Stimulated activated CD8-positive, alpha-beta memory T cell treated with anti-CD3 and anti-CD28 coated beads, Interleukin-7, amount 100 ng/mL, for 48 hours (primary cell): ENCODE results near the gene TIPARP.

Source experiments
- DNase-seq, 2 donors: peaks; one replicate each; pipeline ENCODE4 v3.0.0-alpha.2; 2020; ENCODE audit warnings: low read depth in 1 of 2; ENCODE audit errors: extremely low read depth in 1 of 2

The TIPARP gene

GRCh38 chr3:156674046-156674910 lies at the start of gene TIPARP:
TSS of gene TIPARP (plus strand) at chr3:156674590. CDS start at chr3:156677698, 3,108 bp downstream.
- peak; percentile 96 to 99 for DNase-seq

GRCh38 chr3:156626104-156626503 lies 48.3 kb upstream of the TIPARP start:
- no peak for DNase-seq

DNA sequence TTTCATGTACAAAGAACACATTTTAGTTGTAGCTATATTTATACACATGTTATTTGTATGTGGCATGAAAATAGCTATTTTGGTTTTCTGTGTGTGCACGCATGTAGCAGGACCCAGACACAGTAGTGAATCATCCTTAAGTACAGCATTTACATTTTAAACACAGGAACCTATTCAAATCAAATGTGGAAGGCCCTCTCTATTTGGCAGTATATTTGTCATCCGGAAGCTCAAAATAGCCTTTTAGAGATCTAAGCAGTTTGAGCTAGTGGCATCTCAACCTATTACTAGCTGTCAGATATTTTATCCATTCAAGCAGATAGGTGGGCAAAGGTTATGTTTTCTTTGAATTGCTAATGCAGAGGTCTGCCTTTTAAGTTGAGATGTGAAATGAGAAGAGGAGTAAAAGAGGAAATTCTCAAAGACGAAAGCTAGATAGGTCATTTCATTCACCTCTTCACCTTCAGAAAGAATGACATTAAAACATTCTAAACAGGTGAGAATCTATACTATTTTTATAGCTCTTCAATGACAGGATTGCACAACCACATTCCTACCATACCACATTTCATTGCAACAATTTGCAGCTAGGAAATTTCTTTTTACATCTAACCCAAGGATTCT lies 46.3 kb upstream of the TIPARP start:
- no peak for DNase-seq

DNA sequence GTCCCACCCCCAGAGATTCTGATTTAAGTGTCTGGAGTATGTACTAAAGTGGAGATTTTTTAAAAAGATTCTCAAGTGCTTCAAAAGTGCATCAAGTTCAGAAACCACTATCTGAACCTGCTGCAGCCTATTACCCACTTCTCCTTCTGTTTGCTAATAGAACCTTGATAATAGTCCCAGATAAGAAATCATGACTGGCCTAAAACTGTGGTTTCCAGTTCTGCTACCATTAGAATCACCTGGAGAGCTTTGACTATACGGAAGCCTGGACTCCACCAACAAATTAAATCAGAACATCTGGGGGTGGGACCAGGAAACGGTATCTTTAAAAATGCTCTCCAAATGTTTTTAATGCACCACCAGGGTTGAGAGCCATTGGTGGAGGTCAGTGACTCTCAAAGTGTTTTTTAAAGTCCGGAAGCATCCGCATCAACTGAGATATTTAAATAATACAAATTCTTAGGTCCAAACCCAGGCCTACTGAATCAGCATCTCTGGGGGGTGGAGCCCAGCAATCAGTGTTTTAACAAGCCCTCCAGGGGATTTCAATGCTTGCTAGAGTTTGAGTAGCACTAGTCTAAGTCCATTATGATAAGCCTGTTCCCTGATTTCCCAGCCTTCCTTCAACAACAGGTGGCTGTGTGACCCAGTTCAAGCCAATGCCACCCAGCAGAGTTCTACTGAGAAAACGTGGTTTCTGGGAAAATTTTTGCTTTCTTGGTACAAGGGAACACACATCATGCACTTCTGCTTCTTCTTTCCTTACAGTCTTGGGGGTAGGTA lies 45.4 kb upstream of the TIPARP start:
- no peak for DNase-seq

GRCh38 chr3:156630081-156630772 lies 44.2 kb upstream of the TIPARP start:
- DNase-seq, result no peak

- no peak for DNase-seq
Measured at GRCh38 chr3:156630773-156631093, 43.7 kb upstream of the TIPARP start.

DNA sequence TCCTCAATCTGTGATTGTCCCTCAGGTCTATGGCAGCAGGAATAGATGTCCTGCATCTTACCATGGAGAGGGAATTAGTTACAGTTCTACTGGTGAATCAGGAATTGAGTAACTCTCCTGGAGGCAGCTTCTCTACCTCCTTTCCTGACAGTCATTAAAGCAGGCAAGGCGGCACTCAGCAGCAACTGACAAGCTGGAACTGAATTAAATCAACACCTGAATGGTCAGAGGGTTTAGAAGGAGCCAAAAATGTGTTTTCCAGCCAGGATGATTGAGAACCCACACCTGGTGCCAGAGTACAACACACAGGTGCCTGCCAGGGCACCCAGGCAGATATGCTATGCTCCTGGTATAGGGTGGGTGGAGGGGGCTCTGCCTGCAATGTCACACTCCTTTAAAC lies 43.1 kb upstream of the TIPARP start:
- no peak for DNase-seq

DNA sequence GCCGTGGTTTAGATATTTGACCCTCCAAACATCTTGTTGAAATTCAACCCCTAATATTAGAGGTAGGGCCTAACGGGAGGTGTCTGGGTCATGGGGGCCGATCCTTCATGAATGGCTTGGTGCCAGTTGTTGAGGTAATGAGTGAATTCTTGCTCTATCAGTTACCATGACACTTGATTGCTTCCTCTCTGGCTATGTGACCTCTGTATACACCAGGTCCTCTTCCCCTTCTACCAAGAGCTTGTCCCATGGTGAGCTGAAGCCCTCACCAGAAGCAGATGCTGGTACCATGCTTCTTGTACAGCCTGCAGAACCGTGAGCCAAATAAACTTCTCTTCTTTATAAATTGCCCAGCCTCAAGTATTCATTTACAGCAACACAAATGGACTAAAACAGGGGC lies 41.8 kb upstream of the TIPARP start:
- no peak for DNase-seq

DNA sequence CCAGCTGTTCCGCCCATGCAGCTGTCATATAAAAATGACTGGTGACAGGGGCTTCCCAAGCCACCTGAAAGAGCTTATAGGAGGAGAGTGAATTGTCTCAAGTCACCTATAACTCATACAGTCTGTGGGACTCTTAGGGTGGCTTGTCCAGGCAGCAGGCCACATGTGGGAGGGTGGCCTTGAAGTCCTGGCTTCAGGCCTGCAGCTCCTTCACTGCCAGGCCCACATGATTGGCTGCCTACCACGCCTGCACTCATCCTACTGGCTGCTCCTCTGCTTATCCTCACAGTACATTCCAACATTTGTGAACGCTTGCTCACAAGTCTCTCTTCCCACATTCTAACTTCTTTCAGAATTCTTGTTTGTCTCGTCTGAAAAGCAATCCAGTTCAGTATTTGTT lies 41.1 kb upstream of the TIPARP start:
- DNase-seq, result no peak

DNA sequence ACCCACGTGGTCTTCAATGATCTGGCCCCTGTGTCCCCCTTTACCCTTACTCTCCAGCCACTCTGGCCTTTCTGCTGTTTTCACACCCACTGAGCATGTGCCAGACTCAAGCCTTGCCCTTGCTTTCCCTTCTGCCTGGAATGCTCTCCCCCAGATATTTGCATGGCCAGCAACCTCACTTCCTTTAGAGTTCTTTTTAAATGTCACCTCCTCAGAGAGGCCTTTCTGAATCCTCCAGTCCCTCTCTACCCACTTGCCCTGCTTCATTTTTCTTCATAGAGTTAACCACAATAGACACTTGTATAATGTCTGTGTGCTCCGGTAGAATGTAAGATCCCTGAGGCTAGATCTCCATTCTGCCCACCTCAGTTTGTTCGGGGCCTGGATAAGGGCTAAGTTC lies 39.4 kb upstream of the TIPARP start:
- no peak for DNase-seq

GRCh38 chr3:156635973-156636372 lies 38.4 kb upstream of the TIPARP start:
- no peak for DNase-seq

GRCh38 chr3:156637480-156638022 lies 36.8 kb upstream of the TIPARP start:
- DNase-seq, result no peak

GRCh38 chr3:156638271-156638670 lies 36.1 kb upstream of the TIPARP start:
- DNase-seq, result no peak

GRCh38 chr3:156639414-156640023 lies 34.9 kb upstream of the TIPARP start:
- DNase-seq, result no peak

DNA sequence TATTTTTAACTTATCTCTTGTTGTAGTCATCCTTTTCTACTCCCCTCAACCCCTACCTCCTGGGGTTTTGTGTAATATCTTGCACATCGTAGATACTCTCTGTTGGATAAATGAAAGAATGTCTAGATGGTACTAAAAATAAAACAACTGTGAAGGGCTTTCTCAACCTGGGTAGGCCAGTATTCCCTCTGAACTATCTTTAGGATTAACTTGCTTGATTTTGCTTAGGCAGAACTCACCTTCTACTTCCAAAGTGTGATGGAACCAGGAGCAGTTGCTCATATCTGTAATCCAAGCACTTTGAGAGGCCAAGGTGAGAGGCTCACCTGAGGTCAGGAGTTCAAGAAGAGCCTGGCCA lies 32.8 kb upstream of the TIPARP start:
- DNase-seq, result no peak

DNA sequence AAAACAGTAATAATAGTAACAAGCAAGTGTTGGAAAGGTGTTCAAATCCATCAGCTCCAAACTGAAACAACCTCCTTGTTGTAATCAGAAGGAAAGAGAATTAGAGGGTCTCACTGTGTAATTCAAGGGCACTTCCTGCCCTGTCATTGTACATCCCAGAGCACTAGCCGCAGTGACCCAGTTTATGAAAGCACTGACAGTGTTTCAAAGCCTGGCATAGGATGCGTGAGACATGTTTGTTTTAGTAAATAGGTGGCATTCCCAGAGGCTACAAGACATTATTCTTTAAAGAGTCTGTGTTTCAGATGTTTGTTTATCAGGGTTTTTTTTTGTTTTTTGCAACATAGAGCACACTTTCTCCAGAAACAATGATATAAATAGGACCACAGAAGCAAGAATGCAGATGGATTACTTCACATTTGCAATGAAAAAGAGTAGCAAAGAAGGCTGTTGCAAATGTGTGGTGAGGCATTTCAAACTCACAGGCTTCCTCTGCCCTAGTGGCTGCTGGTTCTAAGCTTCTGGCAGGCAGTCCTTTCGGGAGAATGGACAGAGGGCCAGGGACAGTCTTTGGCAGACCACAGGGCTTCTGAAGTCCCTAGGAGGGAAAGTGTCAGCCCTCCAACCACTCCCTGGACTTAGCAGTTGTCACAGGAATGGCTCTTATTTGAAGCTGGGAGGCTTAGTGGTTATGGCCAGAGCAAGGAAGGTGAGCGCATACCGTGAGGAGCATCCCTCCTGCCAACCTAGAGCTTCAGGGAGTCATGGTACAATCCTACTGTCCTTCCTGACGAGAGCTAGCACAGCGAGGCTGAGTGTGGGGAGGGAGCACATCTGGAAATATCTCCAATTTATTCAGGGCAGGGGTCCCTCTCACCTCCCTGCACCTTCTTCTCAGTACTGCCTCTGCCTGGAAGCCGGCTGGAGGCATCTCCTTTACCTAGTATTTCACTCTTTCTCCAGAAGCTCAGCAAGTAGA lies 31.4 kb upstream of the TIPARP start:
- DNase-seq, result no peak

GRCh38 chr3:156643729-156644389 lies 30.5 kb upstream of the TIPARP start:
- DNase-seq, result peak in 1 of 2 donors; percentile 26

- no peak for DNase-seq
Measured at GRCh38 chr3:156644958-156645357, 29.4 kb upstream of the TIPARP start.

- DNase-seq, result no peak
Measured at GRCh38 chr3:156646958-156647357, 27.4 kb upstream of the TIPARP start.
